ENCODE results near the gene EPHA7.

DNA sequence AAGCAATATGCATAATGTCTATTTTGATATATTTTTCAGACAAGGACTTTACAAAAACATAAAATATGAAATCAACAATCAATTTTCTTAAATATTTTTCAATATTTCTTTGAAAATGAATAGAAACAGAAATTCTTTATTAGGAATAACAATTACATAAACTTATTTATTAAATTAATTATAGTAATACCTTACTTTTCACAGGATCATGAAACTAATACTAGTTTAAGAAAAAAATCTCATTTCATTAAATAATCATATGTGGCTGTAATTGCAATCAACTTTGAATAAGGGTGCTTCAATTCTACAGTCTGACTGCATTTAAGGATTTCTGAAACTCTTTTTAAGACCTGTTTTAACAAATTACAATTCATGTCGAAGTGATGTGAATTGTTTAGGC lies 26.6 kb downstream of the EPHA7 start:
- TF ChIP-seq EZH2phosphoT487 (IDR thresholded peaks at IDR 0.05; ENCODE audit: borderline replicate concordance, low read depth, low read length): no peak
- TF ChIP-seq, protein P1, sequence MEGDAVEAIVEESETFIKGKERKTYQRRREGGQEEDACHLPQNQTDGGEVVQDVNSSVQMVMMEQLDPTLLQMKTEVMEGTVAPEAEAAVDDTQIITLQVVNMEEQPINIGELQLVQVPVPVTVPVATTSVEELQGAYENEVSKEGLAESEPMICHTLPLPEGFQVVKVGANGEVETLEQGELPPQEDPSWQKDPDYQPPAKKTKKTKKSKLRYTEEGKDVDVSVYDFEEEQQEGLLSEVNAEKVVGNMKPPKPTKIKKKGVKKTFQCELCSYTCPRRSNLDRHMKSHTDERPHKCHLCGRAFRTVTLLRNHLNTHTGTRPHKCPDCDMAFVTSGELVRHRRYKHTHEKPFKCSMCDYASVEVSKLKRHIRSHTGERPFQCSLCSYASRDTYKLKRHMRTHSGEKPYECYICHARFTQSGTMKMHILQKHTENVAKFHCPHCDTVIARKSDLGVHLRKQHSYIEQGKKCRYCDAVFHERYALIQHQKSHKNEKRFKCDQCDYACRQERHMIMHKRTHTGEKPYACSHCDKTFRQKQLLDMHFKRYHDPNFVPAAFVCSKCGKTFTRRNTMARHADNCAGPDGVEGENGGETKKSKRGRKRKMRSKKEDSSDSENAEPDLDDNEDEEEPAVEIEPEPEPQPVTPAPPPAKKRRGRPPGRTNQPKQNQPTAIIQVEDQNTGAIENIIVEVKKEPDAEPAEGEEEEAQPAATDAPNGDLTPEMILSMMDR (conservative IDR thresholded peaks at IDR 0.05; ENCODE audit: low read length): no peak

Measured in OCI-LY7 (cell line).